AML-193 (cell line): ENCODE data around the gene SAMD8.

Source experiments
- DNase-seq, 2 experiments: peaks; one replicate each; lab custom pipeline; 2025; lab: John Stamatoyannopoulos, UW

The SAMD8 gene

GRCh38 chr10:75111365-75111906, at the start of gene SAMD8:
TSS of gene SAMD8 (plus strand) at chr10:75111656. CDS start at chr10:75150529, 38,873 bp downstream.
- peak in 1 of 2 experiments; percentile 79 for DNase-seq

GRCh38 chr10:75061709-75062505, 49.5 kb upstream of the SAMD8 start:
- no peak for DNase-seq

- DNase-seq = no peak
These were observed 48.8 kb upstream of the SAMD8 start for GRCh38 chr10:75062506-75063299.

- no peak for DNase-seq
These were observed 47.8 kb upstream of the SAMD8 start for GRCh38 chr10:75063461-75064230.

- DNase-seq = no peak
These were observed 46.4 kb upstream of the SAMD8 start for GRCh38 chr10:75065076-75065475.

GRCh38 chr10:75066271-75066670, 45.2 kb upstream of the SAMD8 start:
- DNase-seq = no peak

- no peak for DNase-seq
These were observed 44.2 kb upstream of the SAMD8 start for GRCh38 chr10:75067272-75067671.

- no peak for DNase-seq
These were observed 42.9 kb upstream of the SAMD8 start for GRCh38 chr10:75068523-75068922.

- DNase-seq = no peak
These were observed 41.0 kb upstream of the SAMD8 start for GRCh38 chr10:75070476-75070875.

GRCh38 chr10:75070961-75071428, 40.5 kb upstream of the SAMD8 start:
- no peak for DNase-seq

GRCh38 chr10:75071756-75072155, 39.7 kb upstream of the SAMD8 start:
- DNase-seq = no peak

- no peak for DNase-seq
These were observed 38.7 kb upstream of the SAMD8 start for GRCh38 chr10:75072727-75073126.

GRCh38 chr10:75073442-75073841, 38.0 kb upstream of the SAMD8 start:
- DNase-seq = no peak

- DNase-seq = no peak
These were observed 36.6 kb upstream of the SAMD8 start for GRCh38 chr10:75074711-75075445.

GRCh38 chr10:75076348-75076747, 35.1 kb upstream of the SAMD8 start:
- DNase-seq = no peak

GRCh38 chr10:75079436-75080083, 31.9 kb upstream of the SAMD8 start:
- no peak for DNase-seq

GRCh38 chr10:75080554-75080953, 30.9 kb upstream of the SAMD8 start:
- no peak for DNase-seq

GRCh38 chr10:75081379-75081778, 30.1 kb upstream of the SAMD8 start:
- no peak for DNase-seq

- DNase-seq = no peak
These were observed 27.3 kb upstream of the SAMD8 start for GRCh38 chr10:75083972-75084833.
